H9 (cell line): ENCODE measurements around the gene HSPA2. TPM values are rescaled to one million over a fixed set of nuclear protein-coding genes. Genes with fewer than 3 reads are reported as not detected.

ENCODE experiments used
- DNase-seq: peaks from one replicate; pipeline ENCODE4 v3.0.0-alpha.2; 2017
- H2AFZ ChIP-seq: one replicate; pipeline ENCODE4 v1.6.1; 2013; ENCODE audit warnings: mild to moderate bottlenecking, low read length, control low read depth, moderate library complexity
- H2AK5ac ChIP-seq: 2 replicates; pipeline ENCODE4 v1.6.1; 2013; ENCODE audit warnings: low read length, control low read depth, mixed read lengths; ENCODE audit not compliant: insufficient read length
- H2BK120ac ChIP-seq: one replicate; pipeline ENCODE4 v1.6.1; 2013; ENCODE audit warnings: low read depth, mild to moderate bottlenecking, low read length, control low read depth, inconsistent platforms; ENCODE audit not compliant: poor library complexity, severe bottlenecking
- H2BK12ac ChIP-seq: 2 replicates; pipeline ENCODE4 v1.6.1; 2013; ENCODE audit warnings: low read length, control low read depth, mixed read lengths, low read depth; ENCODE audit not compliant: insufficient read length
- H2BK15ac ChIP-seq: 2 replicates; pipeline ENCODE4 v1.6.1; 2013; ENCODE audit warnings: low read depth, low read length, control low read depth
- H2BK20ac ChIP-seq: one replicate; pipeline ENCODE4 v1.6.1; 2013; ENCODE audit warnings: low read depth, mild to moderate bottlenecking, low read length, control low read depth, inconsistent platforms; ENCODE audit not compliant: poor library complexity, severe bottlenecking
- H2BK5ac ChIP-seq: 2 replicates; pipeline ENCODE4 v1.6.1; 2013; ENCODE audit warnings: low read length, control low read depth, mixed read lengths; ENCODE audit not compliant: insufficient read length
- H3K14ac ChIP-seq: 2 replicates; pipeline ENCODE4 v1.6.1; 2013; ENCODE audit warnings: low read length, control low read depth; ENCODE audit not compliant: insufficient read depth
- H3K18ac ChIP-seq: 2 replicates; pipeline ENCODE4 v1.6.1; 2013; ENCODE audit warnings: low read depth, mild to moderate bottlenecking, mixed read lengths, low read length, control low read depth; ENCODE audit not compliant: insufficient read length
- H3K23ac ChIP-seq: 2 replicates; pipeline ENCODE4 v1.6.1; 2013; ENCODE audit warnings: low read length, control low read depth, mixed read lengths, low read depth; ENCODE audit not compliant: insufficient read length
- H3K23me2 ChIP-seq: 2 replicates; pipeline ENCODE4 v1.6.1; 2013; ENCODE audit warnings: low read depth, mild to moderate bottlenecking, mixed read lengths, low read length, control low read depth; ENCODE audit not compliant: insufficient read length, poor library complexity, severe bottlenecking
- H3K27ac ChIP-seq: 2 replicates; pipeline ENCODE4 v1.5.1; 2013; ENCODE audit warnings: low read length, control low read depth, mixed read lengths, low read depth; ENCODE audit not compliant: insufficient read length
- H3K27me3 ChIP-seq: 2 replicates; pipeline ENCODE4 v1.6.1; 2013; ENCODE audit warnings: low read length, control low read depth, inconsistent platforms; ENCODE audit not compliant: insufficient read depth
- H3K4ac ChIP-seq: 2 replicates; pipeline ENCODE4 v1.6.1; 2013; ENCODE audit warnings: low read depth, mild to moderate bottlenecking, control low read depth, inconsistent platforms, low read length, moderate library complexity
- H3K4me1 ChIP-seq: 2 replicates; pipeline ENCODE4 v1.6.1; 2013; ENCODE audit warnings: low read length, control low read depth, inconsistent platforms; ENCODE audit not compliant: insufficient read depth
- H3K4me2 ChIP-seq: 2 replicates; pipeline ENCODE4 v1.6.1; 2013; ENCODE audit warnings: low read length, control low read depth, mixed read lengths; ENCODE audit not compliant: insufficient read length, insufficient read depth
- H3K56ac ChIP-seq: 2 replicates; pipeline ENCODE4 v1.6.1; 2013; ENCODE audit warnings: low read depth, mild to moderate bottlenecking, mixed read lengths, low read length, control low read depth; ENCODE audit not compliant: insufficient read length
- H3K79me1 ChIP-seq: 2 replicates; pipeline ENCODE4 v1.6.1; 2013; ENCODE audit warnings: low read depth, mild to moderate bottlenecking, moderate library complexity, low read length, control low read depth, inconsistent platforms; ENCODE audit not compliant: insufficient read depth, poor library complexity, severe bottlenecking
- H3K79me2 ChIP-seq: 2 replicates; pipeline ENCODE4 v1.6.1; 2013; ENCODE audit warnings: low read length, control low read depth, inconsistent platforms; ENCODE audit not compliant: insufficient read depth
- H3K9ac ChIP-seq: 2 replicates; pipeline ENCODE4 v1.6.1; 2013; ENCODE audit warnings: low read length, control low read depth, mixed read lengths; ENCODE audit not compliant: insufficient read length; ENCODE audit errors: extremely low read depth
- H3K9me3 ChIP-seq: one replicate; pipeline ENCODE4 v1.6.1; 2013; ENCODE audit warnings: low read depth, low read length, inconsistent platforms; ENCODE audit not compliant: control insufficient read depth
- H3T11ph ChIP-seq: one replicate; pipeline ENCODE4 v1.6.1; 2013; ENCODE audit warnings: mild to moderate bottlenecking, low read length, control low read depth, inconsistent platforms
- H4K20me1 ChIP-seq: one replicate; pipeline ENCODE4 v1.6.1; 2013; ENCODE audit not compliant: control insufficient read depth, insufficient read length, insufficient read depth
- H4K5ac ChIP-seq: 2 replicates; pipeline ENCODE4 v1.6.1; 2013; ENCODE audit warnings: low read depth, mild to moderate bottlenecking, mixed read lengths, low read length, control low read depth; ENCODE audit not compliant: insufficient read length
- H4K8ac ChIP-seq: replicated peaks from 2 replicates; pipeline ENCODE4 v1.6.1; 2013; ENCODE audit warnings: low read length, control low read depth, mixed read lengths, low read depth; ENCODE audit not compliant: insufficient read length
- H4K91ac ChIP-seq: 2 replicates; pipeline ENCODE4 v1.6.1; 2013; ENCODE audit warnings: low read depth, mild to moderate bottlenecking, moderate library complexity, mixed read lengths, low read length, control low read depth; ENCODE audit not compliant: insufficient read length
- H3K27ac Mint-ChIP-seq, 3 experiments: 2 replicates in 2 of 3; 3 replicates in 1 of 3; pipeline ENCODE4 v1.8.0; 2020 to 2021; ENCODE audit warnings: mixed read lengths in 3 of 3, mild to moderate bottlenecking in 1 of 3, moderate library complexity in 1 of 3
- H3K27me3 Mint-ChIP-seq: 2 replicates; pipeline ENCODE4 v1.8.0; 2021; ENCODE audit warnings: low read depth, mild to moderate bottlenecking, moderate library complexity, mixed read lengths
- H3K36me3 Mint-ChIP-seq, 3 experiments: 2 replicates in 2 of 3; 3 replicates in 1 of 3; pipeline ENCODE4 v1.8.0; 2020 to 2021; ENCODE audit warnings: low read depth in 3 of 3, mixed read lengths in 3 of 3; ENCODE audit not compliant: insufficient read depth in 1 of 3
- H3K4me1 Mint-ChIP-seq, 2 experiments: 2 replicates each; pipeline ENCODE4 v1.8.0; 2020; ENCODE audit warnings: mixed read lengths in 2 of 2
- H3K4me3 Mint-ChIP-seq, 2 experiments: 2 replicates in 1 of 2; 3 replicates in 1 of 2; pipeline ENCODE4 v1.8.0; 2020 to 2021; ENCODE audit warnings: mild to moderate bottlenecking in 2 of 2, mixed read lengths in 2 of 2, moderate library complexity in 1 of 2
- H3K9me3 Mint-ChIP-seq, 2 experiments: 2 replicates in 1 of 2; 3 replicates in 1 of 2; pipeline ENCODE4 v1.8.0; 2020; ENCODE audit warnings: mild to moderate bottlenecking in 2 of 2, mixed read lengths in 2 of 2, moderate library complexity in 1 of 2
- WGBS: extraction: QIAGEN DNeasy Blood & Tissue Kit; methylation state at CpG from one replicate; pipeline ENCODE4 v1.1.7; 2013; ENCODE audit warnings: missing lambda C conversion rate, low lambda C conversion rate, mixed read lengths; ENCODE audit not compliant: insufficient read length; ENCODE audit errors: extremely low coverage; 5-methylcytosine and 5-hydroxymethylcytosine counted together
- total RNA-seq: library from RNA; stranded (reverse); gene quantifications from 2 replicates; pipeline ENCODE4 v1.2.1, GENCODE V29; 2021
- TF ChIP-seq, protein P1 (sequence below): fragments of 200-600 bp; sonication (generic); conservative IDR thresholded peaks from 3 replicates; pipeline ENCODE4 v1.8.0; 2021; ENCODE audit warnings: antibody characterized with exemption, mild to moderate bottlenecking

The HSPA2 gene
- total RNA-seq, 1 experiment from 2014 or later = 25.8 TPM

DNA sequence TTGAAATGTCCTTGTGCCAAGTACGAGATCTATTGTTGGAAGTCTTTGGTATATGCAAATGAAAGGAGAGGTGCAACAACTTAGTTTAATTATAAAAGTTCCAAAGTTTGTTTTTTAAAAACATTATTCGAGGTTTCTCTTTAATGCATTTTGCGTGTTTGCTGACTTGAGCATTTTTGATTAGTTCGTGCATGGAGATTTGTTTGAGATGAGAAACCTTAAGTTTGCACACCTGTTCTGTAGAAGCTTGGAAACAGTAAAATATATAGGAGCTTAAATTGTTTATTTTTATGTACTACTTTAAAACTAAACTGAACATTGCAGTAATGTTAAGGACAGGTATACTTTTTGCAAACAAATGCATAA lies 2.3 kb downstream of the HSPA2 start:
- peaks cover 6% of the 10 kb centered on the region for H3K23me2 ChIP-seq
- TF ChIP-seq, protein P1, sequence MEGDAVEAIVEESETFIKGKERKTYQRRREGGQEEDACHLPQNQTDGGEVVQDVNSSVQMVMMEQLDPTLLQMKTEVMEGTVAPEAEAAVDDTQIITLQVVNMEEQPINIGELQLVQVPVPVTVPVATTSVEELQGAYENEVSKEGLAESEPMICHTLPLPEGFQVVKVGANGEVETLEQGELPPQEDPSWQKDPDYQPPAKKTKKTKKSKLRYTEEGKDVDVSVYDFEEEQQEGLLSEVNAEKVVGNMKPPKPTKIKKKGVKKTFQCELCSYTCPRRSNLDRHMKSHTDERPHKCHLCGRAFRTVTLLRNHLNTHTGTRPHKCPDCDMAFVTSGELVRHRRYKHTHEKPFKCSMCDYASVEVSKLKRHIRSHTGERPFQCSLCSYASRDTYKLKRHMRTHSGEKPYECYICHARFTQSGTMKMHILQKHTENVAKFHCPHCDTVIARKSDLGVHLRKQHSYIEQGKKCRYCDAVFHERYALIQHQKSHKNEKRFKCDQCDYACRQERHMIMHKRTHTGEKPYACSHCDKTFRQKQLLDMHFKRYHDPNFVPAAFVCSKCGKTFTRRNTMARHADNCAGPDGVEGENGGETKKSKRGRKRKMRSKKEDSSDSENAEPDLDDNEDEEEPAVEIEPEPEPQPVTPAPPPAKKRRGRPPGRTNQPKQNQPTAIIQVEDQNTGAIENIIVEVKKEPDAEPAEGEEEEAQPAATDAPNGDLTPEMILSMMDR = no peak
- no peaks in the 10 kb centered on the region for H3K79me1 ChIP-seq
- no peaks in the 10 kb centered on the region for H3K27me3 ChIP-seq
- H4K20me1 ChIP-seq = no peaks in the 10 kb centered on the region
- H3K4ac ChIP-seq = no peak overlapping the region
- H2BK5ac ChIP-seq = no peak overlapping the region
- H2AK5ac ChIP-seq = no peak overlapping the region
- no peak overlapping the region for H3K9ac ChIP-seq
- H3K4me1 Mint-ChIP-seq = peaks cover 40 to 42% of the 10 kb centered on the region in 2 experiments
- H3K4me3 Mint-ChIP-seq = peak overlapping the region; percentile 12 to 40; a peak in 3 of 5 replicates
- peak overlapping the region in 1 of 3 experiments; percentile 46; a peak in 1 of 7 replicates for H3K27ac Mint-ChIP-seq
- H3K9me3 Mint-ChIP-seq = peaks cover 24 to 26% of the 10 kb centered on the region in 2 experiments
- DNase-seq = no peak
- H2BK12ac ChIP-seq = no peak overlapping the region
- H4K5ac ChIP-seq = no peak overlapping the region
- WGBS = no CpG with 5 or more reads among the region's 4 CpGs
- no peak overlapping the region for H3K23ac ChIP-seq
- peaks cover 21 to 26% (median 21%) of the 10 kb centered on the region in 3 experiments; a peak in 6 of 7 replicates for H3K36me3 Mint-ChIP-seq
- no peaks in the 10 kb centered on the region for H3K9me3 ChIP-seq
- H3K79me2 ChIP-seq = no peaks in the 10 kb centered on the region
- H3K14ac ChIP-seq = no peak overlapping the region
- no peak overlapping the region for H3K56ac ChIP-seq
- H4K91ac ChIP-seq = no peak overlapping the region
- no peak overlapping the region for H4K8ac ChIP-seq
- no peak overlapping the region for H3T11ph ChIP-seq
- no peak overlapping the region for H3K18ac ChIP-seq
- no peak overlapping the region for H2BK15ac ChIP-seq
- H2BK20ac ChIP-seq = no peak overlapping the region
- peak overlapping the region; percentile 66 for H3K4me2 ChIP-seq
- H2AFZ ChIP-seq = no peak overlapping the region
- no peak overlapping the region for H3K27ac ChIP-seq
- no peak overlapping the region for H2BK120ac ChIP-seq
- no peaks in the 10 kb centered on the region for H3K4me1 ChIP-seq
- H3K27me3 Mint-ChIP-seq = peaks cover 2% of the 10 kb centered on the region
